ENCODE results near the gene WDHD1. TPM values are rescaled to one million over a fixed set of nuclear protein-coding genes. Genes with fewer than 3 reads are reported as not detected.
A peak's percentile ranks its signal among the peaks of the same experiment; 100 is the strongest.

Gene WDHD1
- total and polyA plus RNA-seq, 2 of the 4 experiments (the other 2 are of a cell fraction) = 4.4 to 13.1 TPM

DNA sequence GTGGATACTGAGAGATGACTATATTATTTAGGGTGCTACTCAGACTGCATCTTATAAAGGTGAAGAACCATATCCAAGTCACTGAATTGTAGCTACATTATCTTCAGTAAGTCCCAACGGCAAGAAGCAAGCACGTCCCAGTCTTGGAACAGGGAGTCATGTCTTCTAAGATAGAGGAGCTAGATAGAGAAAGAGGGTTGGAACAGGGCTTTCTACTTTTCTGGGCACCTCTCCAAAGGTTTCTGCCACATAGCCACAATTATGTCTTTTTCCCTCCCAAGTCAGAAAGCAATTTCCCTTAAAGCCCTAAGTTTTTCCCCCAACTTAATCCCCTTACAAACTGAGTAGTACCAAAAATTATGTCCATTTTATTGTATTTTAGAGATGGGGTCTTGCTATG lies 47.0 kb upstream of the WDHD1 start:
- peak; percentile 8; the same call in 1 of the 2 replicates for ATAC-seq (ENCODE audit: low read depth)
- H2AFZ ChIP-seq (replicated peaks; ENCODE audit: low read length, poor library complexity) = no peak overlapping the region
- H3K36me3 ChIP-seq (ENCODE audit: control insufficient read depth, insufficient read depth, low read length) = no peaks in the 10 kb centered on the region
- peaks cover 4% of the 10 kb centered on the region; the same call in 1 of the 2 replicates for H4K20me1 ChIP-seq (ENCODE audit: insufficient read depth, low read length)
- ChIA-PET CTCF (no interaction called here), POLR2A (ENCODE audit: unreplicated experiment) (no interaction called here)
- no peak overlapping the region for H2AK5ac ChIP-seq (ENCODE audit: low read depth, low read length)
- no peak overlapping the region for H3K27ac ChIP-seq (ENCODE audit: insufficient read depth, low read length)
- TF ChIP-seq RCOR1 (IDR thresholded peaks at IDR 0.05; ENCODE audit: insufficient replicate concordance, low read length) (no peak), RFX5 (IDR thresholded peaks at IDR 0.05; ENCODE audit: low read depth, low read length) (no peak), NFE2L2 (IDR thresholded peaks at IDR 0.05; ENCODE audit: low read depth, low read length) (no peak), CEBPB (IDR thresholded peaks at IDR 0.05; ENCODE audit: low read depth, low read length) (no peak), FOS (IDR thresholded peaks at IDR 0.05; ENCODE audit: low read depth, low read length) (no peak)
- TF ChIP-seq, protein P1, sequence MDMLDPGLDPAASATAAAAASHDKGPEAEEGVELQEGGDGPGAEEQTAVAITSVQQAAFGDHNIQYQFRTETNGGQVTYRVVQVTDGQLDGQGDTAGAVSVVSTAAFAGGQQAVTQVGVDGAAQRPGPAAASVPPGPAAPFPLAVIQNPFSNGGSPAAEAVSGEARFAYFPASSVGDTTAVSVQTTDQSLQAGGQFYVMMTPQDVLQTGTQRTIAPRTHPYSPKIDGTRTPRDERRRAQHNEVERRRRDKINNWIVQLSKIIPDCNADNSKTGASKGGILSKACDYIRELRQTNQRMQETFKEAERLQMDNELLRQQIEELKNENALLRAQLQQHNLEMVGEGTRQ (IDR thresholded peaks at IDR 0.05; ENCODE audit: low read depth, low read length) = no peak
- H3K4me3 ChIP-seq (ENCODE audit: insufficient read depth, low read depth, low read length) = no peak overlapping the region
- H3K18ac ChIP-seq (ENCODE audit: low read depth, low read length) = no peak overlapping the region
- no peak overlapping the region for H4K5ac ChIP-seq (ENCODE audit: low read depth, low read length)
- H3K4me2 ChIP-seq (ENCODE audit: low read depth, low read length) = no peak overlapping the region
- no peak overlapping the region for H2AK9ac ChIP-seq (replicated peaks; ENCODE audit: low read depth, low read length, poor library complexity)
- H3K23ac ChIP-seq (ENCODE audit: low read depth, low read length) = peak overlapping the region; percentile 74; the same call in 1 of the 2 replicates
- H2BK5ac ChIP-seq (ENCODE audit: low read depth, low read length, poor library complexity, severe bottlenecking) = no peak overlapping the region
- peaks cover 16% of the 10 kb centered on the region for H3K9me1 ChIP-seq (ENCODE audit: insufficient read depth, low read length)
- H3K27me3 ChIP-seq (ENCODE audit: control insufficient read depth, insufficient read depth, low read length) = no peaks in the 10 kb centered on the region
- no peak overlapping the region for H2BK20ac ChIP-seq (ENCODE audit: low read depth, low read length)
- peaks cover 15% of the 10 kb centered on the region for H3K4me1 ChIP-seq (ENCODE audit: control insufficient read depth, insufficient read depth, low read length)
- H3K9me3 ChIP-seq (ENCODE audit: control insufficient read depth, insufficient read depth, low read length) = no peaks in the 10 kb centered on the region
- no peak overlapping the region for H3K4ac ChIP-seq (ENCODE audit: low read depth, low read length)
- H4K91ac ChIP-seq (ENCODE audit: insufficient read depth, low read depth, low read length) = no peak overlapping the region
- no peak overlapping the region for H3K14ac ChIP-seq (replicated peaks; ENCODE audit: low read depth, low read length)
- no TSS peak for BruUV-seq (replicated peaks)
- no peak overlapping the region for H2BK15ac ChIP-seq (ENCODE audit: low read depth, low read length)
- no peak overlapping the region for H2BK120ac ChIP-seq (ENCODE audit: low read depth, low read length)
- intact Hi-C loops (cut with micrococcal nuclease) (no loop called here), dilution Hi-C loops (cut with HindIII; ENCODE audit: low sequenced_read_pairs, unreplicated experiment) (no loop called here), in situ Hi-C loops (cut with MboI; ENCODE audit: low sequenced_read_pairs) (no loop called here)
- H3K9ac ChIP-seq (ENCODE audit: low read depth, low read length) = no peak overlapping the region
- H3K79me1 ChIP-seq (ENCODE audit: low read depth in 1 of 2, low read length in 2 of 2) = peaks cover 0 to 6% of the 10 kb centered on the region in 2 experiments; a peak in 2 of 4 replicates
- H4K8ac ChIP-seq (ENCODE audit: low read depth in 2 of 2, low read length in 2 of 2) = no peak overlapping the region
- DNase-seq = peak; percentile 81
- WGBS, 2 experiments (ENCODE audit: extremely low coverage in 2 of 2, insufficient read length in 1 of 2) = no CpG with 5 or more reads among the region's 2 CpGs
- H3K56ac ChIP-seq (ENCODE audit: extremely low read depth, insufficient read depth, low read length) = no peak overlapping the region

All from IMR-90 (cell line).